Left lung (tissue), 10 donors: ENCODE measurements around the gene KDM7A. TPM values are rescaled to one million over a fixed set of nuclear protein-coding genes. Genes with fewer than 3 reads are reported as not detected.
A peak's percentile ranks its signal among the peaks of the same experiment; 100 is the strongest.

Experiments
- ATAC-seq: fragments of 200-7000 bp; cut with Tn5 transposase; one replicate; pipeline ENCODE4 v1.9.1; 2020; ENCODE audit warnings: moderate library complexity
- DNase-seq, 4 donors: peaks; one replicate each; pipeline ENCODE4 v3.0.0-alpha.2; 2013 to 2020
- H3K27ac ChIP-seq, 2 donors: fragments of 200-600 bp; sonication (generic) in 1 of 2; one replicate each; pipeline versions ENCODE4 v1.5.0 to v1.8.0; 2020 to 2021
- H3K27me3 ChIP-seq, 2 donors: fragments of 200-600 bp; sonication (generic) in 1 of 2; one replicate each; pipeline versions ENCODE4 v1.5.0 to v1.8.0; 2020 to 2021
- H3K36me3 ChIP-seq, 2 donors: fragments of 200-600 bp; sonication (generic) in 1 of 2; one replicate each; pipeline versions ENCODE4 v1.5.0 to v1.8.0; 2020 to 2021
- H3K4me1 ChIP-seq, 2 donors: fragments of 200-600 bp; one replicate each; pipeline ENCODE4 v1.8.0; 2021
- H3K4me3 ChIP-seq, 2 donors: fragments of 200-600 bp; sonication (generic) in 1 of 2; one replicate each; pipeline versions ENCODE4 v1.5.0 to v1.8.0; 2020 to 2021; ENCODE audit warnings: mild to moderate bottlenecking in 1 of 2
- H3K9me3 ChIP-seq, 2 donors: fragments of 200-600 bp; sonication (generic) in 1 of 2; one replicate each; pipeline versions ENCODE4 v1.5.0 to v1.8.0; 2020 to 2021
- CTCF ChIP-seq, 2 donors: fragments of 200-600 bp; sonication (generic) in 1 of 2; IDR thresholded peaks; one replicate each; pipeline versions ENCODE4 v1.5.0 to v1.8.0; 2021; ENCODE audit warnings: antibody characterized with exemption in 2 of 2
- intact Hi-C, 2 donors: fragments of 100-400 bp; cut with DNase I; formaldehyde crosslinking; loops; one replicate each; pipeline versions ENCODE4 v1.11.2 to v1.14.2; 2022
- polyA plus RNA-seq, 6 donors: library from polyadenylated mRNA; unstranded; fragments of 120-200 nt; gene quantifications; one replicate each; pipeline ENCODE4 v1.2.1, GENCODE V29; 2013; ENCODE audit not compliant: insufficient read length in 6 of 6
- total RNA-seq, 2 donors: library from RNA; stranded (reverse); fragmentation: NEBNext Ultra II Directional; extraction: Animal tissue kit (Norgen Biotek cat#: 25700); gene quantifications; one replicate each; pipeline ENCODE4 v1.2.1, GENCODE V29; 2021
- donor health status: DM: no; HTN: yes; CAD: no.
- donor health status: DM: no; HTN: no; CAD: no.

The KDM7A gene
- total and polyA plus RNA-seq, 8 donors, result 13.2 to 20.1 (median 15.5) TPM

GRCh38 chr7:140059273-140060242, 117.2 kb downstream of the KDM7A start:
- H3K4me1 ChIP-seq, result peaks cover 9 to 54% of the 10 kb centered on the region in 2 donors
- no peak for TF ChIP-seq CTCF (IDR thresholded peaks at IDR 0.05)
- intact Hi-C loops, result no loop called here
- peak; percentile 35 for ATAC-seq
- no peaks in the 10 kb centered on the region for H3K27me3 ChIP-seq
- peaks cover 0 to 30% of the 10 kb centered on the region in 2 donors for H3K36me3 ChIP-seq
- H3K4me3 ChIP-seq, result peak overlapping the region in 1 of 2 donors; percentile 81
- peak in 2 of 4 donors; percentile 20 to 66 for DNase-seq
- peak overlapping the region in 1 of 2 donors; percentile 96 for H3K27ac ChIP-seq
- H3K9me3 ChIP-seq, result no peaks in the 10 kb centered on the region

DNA sequence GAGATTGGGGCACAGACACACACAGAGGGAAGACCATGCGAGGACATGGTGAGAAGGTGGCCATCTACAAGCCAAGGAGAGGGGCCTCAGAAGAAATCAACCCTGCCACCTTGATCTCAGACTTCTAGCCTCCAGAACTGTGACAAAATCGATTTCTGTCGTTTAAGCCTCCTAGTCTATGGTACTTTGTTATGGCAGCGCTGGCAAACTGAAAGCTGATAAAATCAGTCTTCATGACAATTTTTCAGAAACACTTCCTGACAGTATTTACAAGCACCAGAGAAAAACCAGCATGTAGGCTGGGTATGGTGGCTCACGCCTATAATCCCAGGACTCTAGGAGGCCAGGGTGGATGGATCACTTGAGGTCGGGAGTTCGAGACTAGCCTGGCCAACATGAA, 118.3 kb downstream of the KDM7A start:
- intact Hi-C loops, result no loop called here
- ATAC-seq, result no peak
- no peak overlapping the region for H3K4me3 ChIP-seq
- no peaks in the 10 kb centered on the region for H3K9me3 ChIP-seq
- H3K36me3 ChIP-seq, result peaks cover 0 to 39% of the 10 kb centered on the region in 2 donors
- no peak for TF ChIP-seq CTCF (IDR thresholded peaks at IDR 0.05)
- peaks cover 9 to 56% of the 10 kb centered on the region in 2 donors for H3K4me1 ChIP-seq
- no peak for DNase-seq
- H3K27me3 ChIP-seq, result no peaks in the 10 kb centered on the region
- no peak overlapping the region for H3K27ac ChIP-seq

DNA sequence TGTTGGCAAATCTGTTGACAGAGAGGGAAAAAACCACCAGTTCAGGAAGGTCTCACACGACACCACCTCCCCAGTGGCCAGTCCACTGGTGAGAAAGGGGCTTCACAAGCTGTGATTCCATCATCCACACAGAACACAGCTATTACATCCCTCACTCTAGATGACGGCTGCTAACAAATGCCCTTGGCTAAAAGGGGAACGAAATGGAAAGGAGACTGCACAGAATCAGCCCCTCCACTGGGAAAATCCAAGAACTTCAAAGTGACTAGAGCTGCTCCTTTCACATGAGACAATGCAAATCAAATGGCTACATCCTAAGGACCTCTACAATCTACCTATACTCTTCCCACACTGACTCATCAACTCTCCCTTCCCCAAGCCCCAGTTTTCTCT, 119.6 kb downstream of the KDM7A start:
- peaks cover 0 to 46% of the 10 kb centered on the region in 2 donors for H3K36me3 ChIP-seq
- H3K27ac ChIP-seq, result peak overlapping the region; percentile 24 to 31
- peaks cover 9 to 52% of the 10 kb centered on the region in 2 donors for H3K4me1 ChIP-seq

GRCh38 chr7:140056431-140057142, 120.2 kb downstream of the KDM7A start:
- Histone ChIP-seq H3K9me3 (no peaks in the 10 kb centered on the region), H3K4me3 (no peak overlapping the region), H3K4me1 (peaks cover 9 to 46% of the 10 kb centered on the region in 2 donors), H3K27ac (peak overlapping the region; percentile 24 to 31), H3K36me3 (peaks cover 0 to 52% of the 10 kb centered on the region in 2 donors), H3K27me3 (no peaks in the 10 kb centered on the region)
- TF ChIP-seq CTCF (IDR thresholded peaks at IDR 0.05), result no peak
- DNase-seq (no peak), ATAC-seq (no peak)
- intact Hi-C loops, result no loop called here

More for the DNA sequence above, 119.6 kb downstream of the KDM7A start:
- DNase-seq (no peak), ATAC-seq (no peak)
- H3K4me3 ChIP-seq, result no peak overlapping the region
- H3K27me3 ChIP-seq, result no peaks in the 10 kb centered on the region
- H3K9me3 ChIP-seq, result no peaks in the 10 kb centered on the region
- TF ChIP-seq CTCF (IDR thresholded peaks at IDR 0.05), result no peak
- intact Hi-C loops, result no loop called here

- Histone ChIP-seq H3K36me3 (peaks cover 0 to 53% of the 10 kb centered on the region in 2 donors), H3K9me3 (no peaks in the 10 kb centered on the region), H3K27me3 (no peaks in the 10 kb centered on the region), H3K4me3 (no peak overlapping the region), H3K27ac (no peak overlapping the region), H3K4me1 (peaks cover 3 to 39% of the 10 kb centered on the region in 2 donors)
- DNase-seq (no peak), ATAC-seq (no peak)
- TF ChIP-seq CTCF (IDR thresholded peaks at IDR 0.05), result no peak
- intact Hi-C loops, result no loop called here
Observed at GRCh38 chr7:140055833-140056232, 121.0 kb downstream of the KDM7A start.
